Esophagus (tissue), 2 donors: ENCODE results near the gene ACSF3. TPM values are rescaled to one million over a fixed set of nuclear protein-coding genes. Genes with fewer than 3 reads are reported as not detected.

ENCODE experiments used
- H3K27ac ChIP-seq, 2 donors: one replicate each; pipeline ENCODE4 v1.5.1; 2013; ENCODE audit warnings: low read depth in 2 of 2, mild to moderate bottlenecking in 2 of 2, inconsistent platforms in 1 of 2, low read length in 1 of 2, moderate library complexity in 1 of 2
- H3K27me3 ChIP-seq, 2 donors: one replicate each; pipeline ENCODE4 v1.6.1; 2013; ENCODE audit warnings: low read length in 2 of 2, control low read depth in 1 of 2, mild to moderate bottlenecking in 1 of 2; ENCODE audit not compliant: insufficient read depth in 2 of 2, control insufficient read depth in 1 of 2
- H3K36me3 ChIP-seq, 2 donors: one replicate each; pipeline ENCODE4 v1.6.1; 2013; ENCODE audit warnings: low read length in 1 of 2; ENCODE audit not compliant: control insufficient read depth in 2 of 2, insufficient read depth in 2 of 2
- H3K4me1 ChIP-seq, 2 donors: one replicate each; pipeline ENCODE4 v1.6.1; 2013; ENCODE audit warnings: low read length in 1 of 2; ENCODE audit not compliant: control insufficient read depth in 2 of 2, insufficient read depth in 2 of 2
- H3K4me3 ChIP-seq, 2 donors: one replicate each; pipeline ENCODE4 v1.5.1; 2013; ENCODE audit warnings: low read length in 2 of 2, mild to moderate bottlenecking in 2 of 2, low read depth in 1 of 2, moderate library complexity in 1 of 2
- H3K9me3 ChIP-seq, 2 donors: one replicate each; pipeline ENCODE4 v1.6.1; 2013; ENCODE audit warnings: mild to moderate bottlenecking in 2 of 2, low read depth in 1 of 2, low read length in 1 of 2, moderate library complexity in 1 of 2; ENCODE audit not compliant: control insufficient read depth in 2 of 2, insufficient read depth in 1 of 2
- WGBS, 2 donors: extraction: QIAGEN DNeasy Blood & Tissue Kit; methylation state at CpG; one replicate each; pipeline ENCODE4 v1.1.7; 2013; 5-methylcytosine and 5-hydroxymethylcytosine counted together
- polyA plus RNA-seq, 2 donors: library from polyadenylated mRNA; stranded (reverse); fragments of 200-250 nt; gene quantifications; one replicate each; pipeline ENCODE4 v1.2.3, GENCODE V29; 2013
- donor health status: healthy with polysubstance abuse.
- donor health status: Bipolar disorder and iron deficiency.

ACSF3 gene
- polyA plus RNA-seq, 2 donors = 14.1 to 22.3 TPM

DNA sequence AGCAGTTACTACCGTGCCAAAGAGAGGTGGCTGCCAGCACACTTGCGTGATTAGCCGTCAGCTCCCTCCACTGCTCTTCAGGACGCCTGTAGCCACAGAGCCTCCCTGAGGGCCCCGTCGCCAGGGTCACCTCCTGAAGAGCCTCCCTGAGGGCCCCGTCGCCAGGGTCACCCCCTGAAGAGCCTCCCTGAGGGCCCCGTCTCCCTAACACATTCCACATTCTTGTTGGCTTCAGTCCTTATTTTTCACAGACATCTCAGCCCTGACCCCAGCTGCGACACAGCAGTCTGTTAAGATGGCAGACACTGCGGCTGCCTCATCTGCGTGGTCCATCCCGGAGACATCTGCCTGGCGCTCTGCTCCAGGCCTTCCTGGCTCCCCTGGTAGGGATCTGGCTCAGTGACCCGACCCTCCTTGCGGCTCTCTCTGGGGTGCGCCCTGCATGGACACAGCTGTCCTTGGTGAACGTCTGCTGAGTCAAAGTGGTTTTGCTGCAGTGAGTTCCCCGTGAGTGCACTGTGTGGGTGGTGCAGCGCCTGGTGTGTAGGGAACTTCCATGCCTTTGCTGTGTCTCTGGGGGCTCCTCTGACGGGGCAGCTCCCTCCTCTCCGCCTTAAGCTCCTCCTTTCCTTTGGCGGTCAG, 11.4 kb downstream of the ACSF3 start:
- H3K27me3 ChIP-seq = no peaks in the 10 kb centered on the region
- H3K4me3 ChIP-seq = no peak overlapping the region
- H3K9me3 ChIP-seq = no peaks in the 10 kb centered on the region
- H3K36me3 ChIP-seq = peaks cover 13 to 52% of the 10 kb centered on the region in 2 donors
- 79 to 86% methylated on average over 23 of the region's 23 CpGs for WGBS, 2 donors
- no peaks in the 10 kb centered on the region for H3K4me1 ChIP-seq
- H3K27ac ChIP-seq = no peak overlapping the region

DNA sequence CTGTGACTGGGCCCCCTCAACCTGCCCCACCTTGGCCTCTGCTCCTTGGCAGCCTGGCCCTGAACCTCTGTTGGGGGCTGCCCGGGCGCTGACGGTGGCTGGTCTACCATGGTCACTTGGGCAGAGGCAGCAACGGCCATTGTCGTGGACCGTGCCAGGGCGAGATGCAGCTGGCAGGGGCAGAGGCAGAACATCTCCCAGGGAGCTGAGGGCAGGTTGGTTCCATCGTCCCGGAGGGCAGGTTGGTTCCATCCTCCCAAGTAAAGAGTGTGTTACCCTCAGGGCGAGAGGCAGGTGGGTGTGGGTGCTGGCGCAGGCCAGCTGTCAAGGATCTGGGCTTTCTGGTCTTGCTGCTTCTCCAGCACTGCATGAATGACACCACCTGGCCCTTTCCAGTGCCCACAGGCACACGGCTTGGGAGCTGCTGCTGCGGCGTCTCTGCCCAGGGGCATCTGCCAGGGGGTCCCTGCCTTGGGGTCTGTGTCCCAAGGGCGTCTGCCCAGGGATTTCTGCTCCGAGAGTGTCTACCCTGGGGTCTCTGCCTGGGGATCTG, 12.0 kb downstream of the ACSF3 start:
- no peaks in the 10 kb centered on the region for H3K9me3 ChIP-seq
- 80 to 84% methylated on average over 16 of the region's 16 CpGs for WGBS, 2 donors
- no peaks in the 10 kb centered on the region for H3K4me1 ChIP-seq
- H3K27me3 ChIP-seq = no peaks in the 10 kb centered on the region
- H3K27ac ChIP-seq = no peak overlapping the region
- H3K36me3 ChIP-seq = peaks cover 13 to 54% of the 10 kb centered on the region in 2 donors
- no peak overlapping the region for H3K4me3 ChIP-seq

DNA sequence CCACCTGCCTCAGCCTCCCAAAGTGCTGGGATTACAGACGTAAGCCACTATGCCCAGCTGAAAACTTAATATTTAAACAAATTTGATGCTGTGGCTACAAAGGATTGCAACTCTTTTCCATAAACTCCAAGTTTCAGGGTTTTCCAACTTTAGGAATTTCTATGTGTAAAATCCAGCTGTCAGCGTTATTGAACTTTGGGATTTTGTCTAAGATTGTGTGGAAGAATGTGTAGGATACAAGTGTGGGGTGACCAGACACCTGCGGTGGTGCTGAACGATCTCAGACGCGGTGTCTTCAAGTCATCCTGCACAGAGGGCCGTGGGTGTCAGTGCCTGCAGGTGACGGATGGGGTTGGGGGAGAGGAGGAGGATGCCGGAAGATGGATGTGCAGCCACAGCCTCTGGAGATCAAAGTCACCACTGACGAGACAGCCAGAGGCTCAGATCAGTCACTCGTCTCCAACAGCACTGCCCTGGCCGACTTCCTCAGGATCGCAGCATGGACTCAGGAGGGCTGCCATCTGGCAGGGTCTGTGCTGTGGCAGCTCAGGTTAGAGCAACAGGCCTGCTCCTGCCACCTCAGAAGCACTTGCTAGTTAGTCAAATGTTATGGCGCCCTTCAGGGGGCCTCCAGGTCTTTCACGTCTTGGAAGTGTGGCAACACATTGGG, 13.0 kb downstream of the ACSF3 start:
- Histone ChIP-seq H3K36me3 (peaks cover 13 to 53% of the 10 kb centered on the region in 2 donors), H3K9me3 (no peaks in the 10 kb centered on the region), H3K27me3 (no peaks in the 10 kb centered on the region), H3K4me3 (no peak overlapping the region), H3K27ac (no peak overlapping the region), H3K4me1 (no peaks in the 10 kb centered on the region)
- 75 to 87% methylated on average over 15 of the region's 15 CpGs for WGBS, 2 donors

DNA sequence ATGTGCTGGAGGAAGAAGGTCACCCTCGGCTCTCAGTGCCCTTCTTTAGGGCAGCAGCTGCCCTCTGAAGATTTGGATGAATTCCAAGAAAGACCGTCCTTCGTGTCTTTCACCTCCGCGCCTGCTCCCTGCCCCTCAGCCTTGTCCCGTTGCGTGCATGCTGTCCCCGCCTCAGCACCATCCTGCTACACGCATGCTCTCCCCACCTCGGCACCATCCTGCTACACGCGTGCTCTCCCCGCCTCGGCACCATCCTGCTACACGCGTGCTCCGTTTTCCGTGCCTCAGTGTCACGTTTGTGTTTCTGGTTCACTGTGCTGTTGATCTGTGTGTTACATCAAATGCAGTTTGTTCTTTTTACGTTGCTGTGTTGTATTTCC, 13.5 kb downstream of the ACSF3 start:
- 92 to 94% methylated on average over 20 of the region's 20 CpGs for WGBS, 2 donors
- H3K36me3 ChIP-seq = peaks cover 13 to 49% of the 10 kb centered on the region in 2 donors
- H3K9me3 ChIP-seq = no peaks in the 10 kb centered on the region
- H3K4me1 ChIP-seq = no peaks in the 10 kb centered on the region
- no peak overlapping the region for H3K4me3 ChIP-seq
- no peak overlapping the region for H3K27ac ChIP-seq
- H3K27me3 ChIP-seq = no peaks in the 10 kb centered on the region

DNA sequence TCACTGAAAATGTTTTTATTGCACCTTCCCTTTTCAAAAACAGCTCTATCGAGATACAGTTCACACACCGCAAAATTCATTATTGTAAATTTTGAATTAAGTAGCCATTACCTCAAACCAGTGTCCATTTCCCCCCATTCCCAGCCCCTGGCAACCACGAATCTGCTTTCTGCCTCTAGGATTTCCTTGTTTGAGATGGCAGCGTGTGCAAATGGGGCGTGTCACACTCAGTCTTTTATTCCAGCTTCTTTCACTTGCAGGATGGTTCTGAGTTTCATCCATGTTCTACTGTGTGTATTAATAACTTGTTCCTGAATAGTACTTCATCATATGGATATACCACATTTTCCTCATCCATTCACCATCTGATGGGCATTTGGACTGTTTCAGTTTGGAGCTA, 14.8 kb downstream of the ACSF3 start:
- Histone ChIP-seq H3K9me3 (no peaks in the 10 kb centered on the region), H3K4me1 (peaks cover 3 to 5% of the 10 kb centered on the region in 2 donors), H3K27me3 (no peaks in the 10 kb centered on the region), H3K27ac (no peak overlapping the region), H3K4me3 (no peak overlapping the region), H3K36me3 (peaks cover 15 to 49% of the 10 kb centered on the region in 2 donors)
- 83 to 84% methylated on average over 5 of the region's 5 CpGs for WGBS, 2 donors

DNA sequence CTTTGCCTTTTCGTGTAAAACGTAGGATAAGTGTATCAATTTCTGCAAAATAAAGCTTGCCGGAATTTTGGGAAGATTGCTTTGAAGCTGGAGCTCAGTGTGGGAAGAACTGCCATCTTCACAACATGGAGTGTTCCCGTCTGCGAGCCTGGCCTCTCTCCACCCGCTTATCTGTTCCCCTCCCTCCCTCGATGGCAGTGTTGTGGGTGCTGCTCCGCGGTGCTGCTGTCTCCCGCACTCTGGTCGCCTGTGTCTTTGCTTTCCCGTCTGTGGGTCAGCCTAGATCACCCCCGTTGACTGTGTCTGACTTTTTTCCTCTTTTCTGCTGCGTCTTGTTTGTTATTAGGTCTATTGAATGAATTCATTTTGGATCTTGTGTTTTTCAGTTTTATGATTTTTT, 17.0 kb downstream of the ACSF3 start:
- no peak overlapping the region for H3K4me3 ChIP-seq
- H3K27me3 ChIP-seq = no peaks in the 10 kb centered on the region
- H3K27ac ChIP-seq = no peak overlapping the region
- peaks cover 5 to 12% of the 10 kb centered on the region in 2 donors for H3K4me1 ChIP-seq
- peaks cover 12 to 48% of the 10 kb centered on the region in 2 donors for H3K36me3 ChIP-seq
- WGBS, 2 donors = 94 to 96% methylated on average over 14 of the region's 14 CpGs
- H3K9me3 ChIP-seq = no peaks in the 10 kb centered on the region

DNA sequence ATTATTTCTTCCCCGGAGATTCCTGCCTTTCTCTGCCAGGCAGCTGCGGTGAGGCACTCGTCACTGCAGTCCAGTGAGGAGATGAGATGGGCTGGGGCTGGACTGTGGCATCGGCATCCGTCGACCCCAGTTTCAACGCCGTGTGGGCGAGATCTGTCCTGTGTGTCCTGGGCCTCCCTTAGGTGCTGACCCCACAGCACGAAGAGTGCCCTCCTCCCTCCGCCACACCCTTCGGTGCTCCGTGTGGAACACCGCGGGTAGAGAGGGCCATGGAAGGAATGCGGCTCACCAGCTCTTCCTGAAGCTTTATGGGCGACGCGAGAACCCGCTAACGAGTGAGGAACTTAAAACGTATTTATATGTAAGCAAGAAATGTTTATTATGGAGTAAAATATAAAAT, 17.6 kb downstream of the ACSF3 start:
- 95 to 96% methylated on average over 22 of the region's 22 CpGs for WGBS, 2 donors
- peaks cover 12 to 48% of the 10 kb centered on the region in 2 donors for H3K36me3 ChIP-seq
- H3K27me3 ChIP-seq = no peaks in the 10 kb centered on the region
- H3K4me1 ChIP-seq = peaks cover 5 to 12% of the 10 kb centered on the region in 2 donors
- H3K4me3 ChIP-seq = no peak overlapping the region
- no peaks in the 10 kb centered on the region for H3K9me3 ChIP-seq
- H3K27ac ChIP-seq = no peak overlapping the region

DNA sequence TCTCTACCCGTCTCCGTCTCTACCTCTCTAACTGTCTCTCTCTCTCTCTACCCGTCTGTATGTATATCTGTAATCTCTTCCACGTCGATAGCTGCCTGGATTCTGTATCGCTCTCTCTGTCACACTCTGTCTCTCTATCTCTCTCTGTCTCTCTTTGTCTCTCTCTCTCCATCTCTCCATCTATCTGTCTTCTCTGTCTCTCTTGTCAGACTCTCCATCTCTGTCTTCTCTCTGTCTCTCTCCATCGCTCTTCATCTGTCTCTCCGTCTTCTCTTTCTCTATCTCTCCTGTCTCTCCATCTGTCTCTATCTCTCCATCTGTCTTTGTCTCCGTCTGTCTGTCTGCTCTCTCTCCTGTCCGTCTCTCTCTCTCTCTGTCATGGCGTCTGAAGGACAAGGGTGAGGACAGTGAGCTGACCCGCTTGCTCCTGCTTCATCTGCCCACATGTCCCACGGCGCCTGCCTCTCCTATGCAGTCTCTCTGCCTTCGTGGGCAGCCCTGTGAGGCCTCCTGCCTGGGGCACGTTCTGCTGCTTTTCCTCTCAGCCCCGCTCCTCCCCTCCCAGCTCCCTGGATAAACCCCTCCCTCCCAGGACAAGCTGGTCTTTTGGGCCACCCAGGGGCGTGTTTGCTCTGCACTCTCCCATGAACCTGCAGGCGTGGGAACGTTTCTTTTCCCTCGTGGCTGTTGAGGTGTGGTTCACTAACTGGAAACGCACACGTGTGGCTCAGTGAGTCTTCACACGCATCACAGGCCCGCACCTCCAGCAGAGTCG, 18.9 kb downstream of the ACSF3 start:
- 84 to 86% methylated on average over 26 of the region's 26 CpGs for WGBS, 2 donors
- H3K27ac ChIP-seq = no peak overlapping the region
- peaks cover 5 to 50% of the 10 kb centered on the region in 2 donors for H3K36me3 ChIP-seq

DNA sequence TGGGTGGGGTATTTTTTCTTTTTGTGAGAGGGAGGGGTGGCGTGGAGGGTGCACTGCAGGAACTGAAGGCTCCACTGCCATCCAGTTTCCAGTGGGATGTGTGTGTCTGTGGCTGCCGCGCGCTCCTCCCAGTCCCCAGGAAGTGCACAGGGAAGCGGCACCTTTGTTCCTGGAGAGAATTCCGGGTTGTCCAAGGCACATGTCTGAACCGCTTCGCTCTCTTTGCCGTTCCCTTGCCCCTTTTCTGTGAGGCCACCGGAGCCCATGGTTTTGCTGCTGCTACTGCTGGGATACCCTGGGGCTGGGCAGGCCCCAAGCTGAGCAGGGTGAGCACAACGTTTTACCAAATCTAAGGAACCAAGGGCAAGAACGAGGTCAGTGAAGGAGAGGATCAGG, 19.5 kb downstream of the ACSF3 start:
- Histone ChIP-seq H3K4me1 (peaks cover 5 to 12% of the 10 kb centered on the region in 2 donors), H3K9me3 (no peaks in the 10 kb centered on the region), H3K4me3 (no peak overlapping the region), H3K27ac (no peak overlapping the region), H3K27me3 (no peaks in the 10 kb centered on the region), H3K36me3 (peaks cover 5 to 51% of the 10 kb centered on the region in 2 donors)
- 94 to 96% methylated on average over 12 of the region's 12 CpGs for WGBS, 2 donors

More for the DNA sequence above, 18.9 kb downstream of the ACSF3 start:
- no peaks in the 10 kb centered on the region for H3K9me3 ChIP-seq
- H3K4me3 ChIP-seq = no peak overlapping the region
- peaks cover 5 to 12% of the 10 kb centered on the region in 2 donors for H3K4me1 ChIP-seq
- H3K27me3 ChIP-seq = no peaks in the 10 kb centered on the region
